Measurements from ENCODE around the gene TMUB2. TPM values are rescaled to one million over a fixed set of nuclear protein-coding genes. Genes with fewer than 3 reads are reported as not detected.
A peak's percentile ranks its signal among the peaks of the same experiment; 100 is the strongest.

TMUB2 gene
- total and polyA plus RNA-seq, 2 of the 13 experiments (the other 11 are each of a cell fraction or from before 2014, with no cell fraction given), result 26.9 to 50.8 TPM

GRCh38 chr17:44198721-44199552 lies 12.2 kb downstream of the TMUB2 start (continued):
- TF ChIP-seq KIAA2018 (CRISPR knock-in tag; IDR thresholded peaks at IDR 0.05; ENCODE audit: borderline replicate concordance), result no peak
- TF ChIP-seq, protein P1, sequence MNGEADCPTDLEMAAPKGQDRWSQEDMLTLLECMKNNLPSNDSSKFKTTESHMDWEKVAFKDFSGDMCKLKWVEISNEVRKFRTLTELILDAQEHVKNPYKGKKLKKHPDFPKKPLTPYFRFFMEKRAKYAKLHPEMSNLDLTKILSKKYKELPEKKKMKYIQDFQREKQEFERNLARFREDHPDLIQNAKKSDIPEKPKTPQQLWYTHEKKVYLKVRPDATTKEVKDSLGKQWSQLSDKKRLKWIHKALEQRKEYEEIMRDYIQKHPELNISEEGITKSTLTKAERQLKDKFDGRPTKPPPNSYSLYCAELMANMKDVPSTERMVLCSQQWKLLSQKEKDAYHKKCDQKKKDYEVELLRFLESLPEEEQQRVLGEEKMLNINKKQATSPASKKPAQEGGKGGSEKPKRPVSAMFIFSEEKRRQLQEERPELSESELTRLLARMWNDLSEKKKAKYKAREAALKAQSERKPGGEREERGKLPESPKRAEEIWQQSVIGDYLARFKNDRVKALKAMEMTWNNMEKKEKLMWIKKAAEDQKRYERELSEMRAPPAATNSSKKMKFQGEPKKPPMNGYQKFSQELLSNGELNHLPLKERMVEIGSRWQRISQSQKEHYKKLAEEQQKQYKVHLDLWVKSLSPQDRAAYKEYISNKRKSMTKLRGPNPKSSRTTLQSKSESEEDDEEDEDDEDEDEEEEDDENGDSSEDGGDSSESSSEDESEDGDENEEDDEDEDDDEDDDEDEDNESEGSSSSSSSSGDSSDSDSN (CRISPR knock-in tag; IDR thresholded peaks at IDR 0.05), result peak; percentile 53
- no peak for TF ChIP-seq MAFF (IDR thresholded peaks at IDR 0.05; ENCODE audit: low read depth, low read length)
- no peak for TF ChIP-seq ZNF180 (CRISPR knock-in tag; IDR thresholded peaks at IDR 0.05; ENCODE audit: borderline replicate concordance, low read depth)
- TF ChIP-seq, protein P2, sequence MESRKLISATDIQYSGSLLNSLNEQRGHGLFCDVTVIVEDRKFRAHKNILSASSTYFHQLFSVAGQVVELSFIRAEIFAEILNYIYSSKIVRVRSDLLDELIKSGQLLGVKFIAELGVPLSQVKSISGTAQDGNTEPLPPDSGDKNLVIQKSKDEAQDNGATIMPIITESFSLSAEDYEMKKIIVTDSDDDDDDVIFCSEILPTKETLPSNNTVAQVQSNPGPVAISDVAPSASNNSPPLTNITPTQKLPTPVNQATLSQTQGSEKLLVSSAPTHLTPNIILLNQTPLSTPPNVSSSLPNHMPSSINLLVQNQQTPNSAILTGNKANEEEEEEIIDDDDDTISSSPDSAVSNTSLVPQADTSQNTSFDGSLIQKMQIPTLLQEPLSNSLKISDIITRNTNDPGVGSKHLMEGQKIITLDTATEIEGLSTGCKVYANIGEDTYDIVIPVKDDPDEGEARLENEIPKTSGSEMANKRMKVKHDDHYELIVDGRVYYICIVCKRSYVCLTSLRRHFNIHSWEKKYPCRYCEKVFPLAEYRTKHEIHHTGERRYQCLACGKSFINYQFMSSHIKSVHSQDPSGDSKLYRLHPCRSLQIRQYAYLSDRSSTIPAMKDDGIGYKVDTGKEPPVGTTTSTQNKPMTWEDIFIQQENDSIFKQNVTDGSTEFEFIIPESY (CRISPR knock-in tag; IDR thresholded peaks at IDR 0.05), result no peak
- no peak for TF ChIP-seq TFDP1 (CRISPR knock-in tag; IDR thresholded peaks at IDR 0.05; ENCODE audit: borderline replicate concordance)
- TF ChIP-seq, protein P3, sequence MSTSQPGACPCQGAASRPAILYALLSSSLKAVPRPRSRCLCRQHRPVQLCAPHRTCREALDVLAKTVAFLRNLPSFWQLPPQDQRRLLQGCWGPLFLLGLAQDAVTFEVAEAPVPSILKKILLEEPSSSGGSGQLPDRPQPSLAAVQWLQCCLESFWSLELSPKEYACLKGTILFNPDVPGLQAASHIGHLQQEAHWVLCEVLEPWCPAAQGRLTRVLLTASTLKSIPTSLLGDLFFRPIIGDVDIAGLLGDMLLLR (CRISPR knock-in tag; IDR thresholded peaks at IDR 0.05), result peak; percentile 43; the same call in 1 of the 2 replicates
- peak; percentile 47 for TF ChIP-seq ZFX (CRISPR knock-in tag; IDR thresholded peaks at IDR 0.05; ENCODE audit: low read depth)
- TF ChIP-seq STAT6 (CRISPR knock-in tag; IDR thresholded peaks at IDR 0.05; ENCODE audit: borderline replicate concordance), result no peak

Measured in HepG2 (cell line).